Cardiac muscle cell (in vitro differentiated cells and primary cell): ENCODE measurements around the gene SIRT3. TPM values are rescaled to one million over a fixed set of nuclear protein-coding genes. Genes with fewer than 3 reads are reported as not detected.
"Not testable (repeated sequence)": the region's sequence is repeated elsewhere in the genome, so short reads cannot be mapped to it uniquely, and the experiment has no call there.

Experiments
- DNase-seq, 2 donors: peaks; one replicate each; pipeline versions ENCODE4 v3.0.0 to v3.0.0-alpha.2; 2010 to 2017; ENCODE audit warnings: low read depth in 1 of 2, low spot score in 1 of 2
- H3K27ac ChIP-seq: fragments of 200-600 bp; sonication (generic); 2 replicates; pipeline ENCODE4 v1.5.1; 2016
- H3K27me3 ChIP-seq: fragments of 200-600 bp; sonication (generic); 2 replicates; pipeline ENCODE4 v1.6.0; 2016; ENCODE audit warnings: control low read depth
- H3K36me3 ChIP-seq: fragments of 200-600 bp; sonication (generic); 2 replicates; pipeline ENCODE4 v1.5.1; 2016; ENCODE audit warnings: control low read depth
- H3K4me1 ChIP-seq: fragments of 200-600 bp; sonication (generic); 2 replicates; pipeline ENCODE4 v1.8.1; 2017; ENCODE audit warnings: low read depth, mild to moderate bottlenecking, mixed run types
- H3K4me3 ChIP-seq: fragments of 200-600 bp; sonication (generic); 2 replicates; pipeline ENCODE4 v1.5.1; 2016; ENCODE audit warnings: mild to moderate bottlenecking
- H3K9me3 ChIP-seq: fragments of 200-600 bp; sonication (generic); 2 replicates; pipeline ENCODE4 v1.5.1; 2017; ENCODE audit warnings: low read depth, mild to moderate bottlenecking, control low read depth
- CTCF ChIP-seq: IDR thresholded peaks from 2 replicates; pipeline ENCODE4 v1.5.1; 2012; ENCODE audit warnings: low read depth, mild to moderate bottlenecking, low read length
- polyA plus RNA-seq: library from polyadenylated mRNA; unstranded; fragments of >200 nt; fragmentation: Nextera tagmentation; extraction: Ambion mirVana; gene quantifications from 2 replicates; pipeline ENCODE4 v1.2.1, GENCODE V29; 2016
- total RNA-seq: library from RNA; depleted of rRNA; stranded (reverse); fragments of >200 nt; gene quantifications from 2 replicates; pipeline ENCODE4 v1.2.3, GENCODE V29; 2016

The SIRT3 gene
- total and polyA plus RNA-seq, 2 experiments from 2014 or later = 46.1 to 53.6 TPM

GRCh38 chr11:224424-224823, 11.7 kb downstream of the SIRT3 start:
- Histone ChIP-seq H3K36me3 (peaks cover 5% of the 10 kb centered on the region), H3K27me3 (no peaks in the 10 kb centered on the region), H3K4me1 (no peaks in the 10 kb centered on the region), H3K9me3 (no peaks in the 10 kb centered on the region), H3K4me3 (no peak overlapping the region), H3K27ac (no peak overlapping the region)
- no peak for TF ChIP-seq CTCF
- no peak for DNase-seq

GRCh38 chr11:223884-224283, 12.3 kb downstream of the SIRT3 start:
- H3K9me3 ChIP-seq = no peaks in the 10 kb centered on the region
- TF ChIP-seq CTCF = no peak
- no peaks in the 10 kb centered on the region for H3K27me3 ChIP-seq
- peaks cover 5% of the 10 kb centered on the region for H3K36me3 ChIP-seq
- no peak for DNase-seq
- H3K4me1 ChIP-seq = no peaks in the 10 kb centered on the region
- H3K27ac ChIP-seq = no peak overlapping the region
- no peak overlapping the region for H3K4me3 ChIP-seq

GRCh38 chr11:223026-223789, 12.9 kb downstream of the SIRT3 start:
- H3K27ac ChIP-seq = no peak overlapping the region
- H3K36me3 ChIP-seq = peaks cover 5% of the 10 kb centered on the region
- no peak for TF ChIP-seq CTCF
- no peak for DNase-seq
- H3K4me3 ChIP-seq = no peak overlapping the region
- H3K27me3 ChIP-seq = no peaks in the 10 kb centered on the region
- H3K4me1 ChIP-seq = no peaks in the 10 kb centered on the region
- H3K9me3 ChIP-seq = no peaks in the 10 kb centered on the region

- Histone ChIP-seq H3K4me3 (no peak overlapping the region), H3K4me1 (no peaks in the 10 kb centered on the region), H3K9me3 (no peaks in the 10 kb centered on the region), H3K27ac (no peak overlapping the region), H3K36me3 (peaks cover 5% of the 10 kb centered on the region), H3K27me3 (no peaks in the 10 kb centered on the region)
- no peak for DNase-seq
- TF ChIP-seq CTCF = no peak
Measured at GRCh38 chr11:221998-222789, 13.9 kb downstream of the SIRT3 start.

- DNase-seq = no peak
- no peaks in the 10 kb centered on the region for H3K9me3 ChIP-seq
- no peak for TF ChIP-seq CTCF
Measured at GRCh38 chr11:221539-221938, 14.6 kb downstream of the SIRT3 start.

GRCh38 chr11:220641-221215, 15.4 kb downstream of the SIRT3 start:
- not testable (repeated sequence) for H3K9me3 ChIP-seq, DNase-seq, H3K27me3 ChIP-seq, H3K27ac ChIP-seq, H3K4me3 ChIP-seq, H3K4me1 ChIP-seq, H3K36me3 ChIP-seq

More at GRCh38 chr11:221539-221938, 14.6 kb downstream of the SIRT3 start:
- Histone ChIP-seq H3K27ac (no peak overlapping the region), H3K4me1 (no peaks in the 10 kb centered on the region), H3K27me3 (no peaks in the 10 kb centered on the region), H3K36me3 (peaks cover 5% of the 10 kb centered on the region), H3K4me3 (no peak overlapping the region)
